GM21528 (cell line): ENCODE data around the gene PMFBP1.

ENCODE experiments used
- ATAC-seq: cut with Tn5 transposase; IDR thresholded peaks from one replicate; pipeline ENCODE4 v1.9.1; 2021; ENCODE audit warnings: mild to moderate bottlenecking, moderate library complexity; ENCODE audit not compliant: unreplicated experiment, low FRiP score

PMFBP1 gene

GRCh38 chr16:72073560-72074230, 98.3 kb downstream of the PMFBP1 start:
- ATAC-seq = no peak

DNA sequence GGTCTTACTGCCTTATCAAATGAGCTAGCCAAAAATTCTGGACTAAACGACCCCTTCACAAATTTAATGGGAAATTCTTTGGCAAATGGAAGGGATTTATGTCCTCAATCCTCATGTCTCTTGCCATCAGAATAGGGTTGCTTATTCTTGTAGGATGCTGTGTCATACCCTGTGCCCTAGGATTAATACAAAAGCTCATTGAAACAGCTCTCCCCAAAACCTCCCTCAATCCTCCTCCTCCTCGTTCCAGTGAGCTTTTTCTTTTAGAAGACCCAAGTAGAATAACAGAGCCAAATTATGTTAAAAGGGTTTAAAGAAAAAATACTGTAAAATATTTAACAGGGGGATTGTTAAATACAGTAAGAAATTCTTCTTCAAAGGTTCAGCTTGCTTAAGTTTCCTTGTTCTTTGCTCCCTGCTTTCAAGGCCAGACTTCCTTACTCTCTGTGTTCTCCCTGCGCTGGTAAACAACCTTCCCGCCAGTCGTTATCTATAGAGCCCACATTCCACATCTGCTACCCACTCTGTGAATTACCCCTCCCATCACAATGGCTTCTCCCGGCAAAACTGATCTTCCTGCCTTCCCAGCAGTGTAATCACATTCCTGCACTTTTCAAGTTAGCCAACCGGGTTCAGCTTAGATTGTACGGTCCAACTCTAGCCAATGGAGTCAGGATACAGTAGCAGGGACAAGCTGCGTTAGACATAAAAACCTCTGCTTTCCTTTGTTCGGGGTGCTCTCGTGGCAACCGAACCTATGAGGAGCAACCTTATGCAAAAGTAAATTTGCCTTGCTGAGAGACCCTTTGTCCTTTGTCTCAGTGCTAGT, 99.2 kb downstream of the PMFBP1 start:
- no peak for ATAC-seq
